Left ventricle myocardium inferior (tissue), 1 donor: ENCODE measurements around the gene SIVA1. TPM values are rescaled to one million over a fixed set of nuclear protein-coding genes. Genes with fewer than 3 reads are reported as not detected.

Experiments
- DNase-seq: peaks from one replicate; pipeline ENCODE4 v3.0.0-alpha.2; 2020
- H3K27ac ChIP-seq: fragments of 200-600 bp; replicated peaks from 2 replicates; pipeline ENCODE4 v1.8.0; 2021
- H3K27me3 ChIP-seq: fragments of 200-600 bp; 2 replicates; pipeline ENCODE4 v1.8.0; 2021; ENCODE audit warnings: low read depth
- H3K36me3 ChIP-seq: fragments of 200-600 bp; 2 replicates; pipeline ENCODE4 v1.8.0; 2021
- H3K4me1 ChIP-seq: fragments of 200-600 bp; 2 replicates; pipeline ENCODE4 v1.8.0; 2021
- H3K4me3 ChIP-seq: fragments of 200-600 bp; 2 replicates; pipeline ENCODE4 v1.8.0; 2021; ENCODE audit warnings: mild to moderate bottlenecking, moderate library complexity
- H3K9me3 ChIP-seq: fragments of 200-600 bp; replicated peaks from 2 replicates; pipeline ENCODE4 v1.8.0; 2021
- intact Hi-C: fragments of 100-400 bp; cut with micrococcal nuclease; formaldehyde crosslinking; loops from one replicate; pipeline ENCODE4 v1.11.0; 2022
- total RNA-seq: library from RNA; stranded (reverse); fragmentation: NEBNext Ultra II Directional; extraction: Animal tissue kit (Norgen Biotek cat#: 25700); gene quantifications from one replicate; pipeline ENCODE4 v1.2.1, GENCODE V29; 2021
- TF ChIP-seq, protein P1 (sequence below): fragments of 200-600 bp; IDR thresholded peaks from 2 replicates; pipeline ENCODE4 v1.8.0; 2021; ENCODE audit warnings: antibody characterized with exemption, mild to moderate bottlenecking, borderline replicate concordance
- donor health status: DM: no; HTN: yes; CAD: no; lungs with severe emphysema.

SIVA1 gene
- total RNA-seq, 1 donor from 2014 or later = 55.6 TPM

DNA sequence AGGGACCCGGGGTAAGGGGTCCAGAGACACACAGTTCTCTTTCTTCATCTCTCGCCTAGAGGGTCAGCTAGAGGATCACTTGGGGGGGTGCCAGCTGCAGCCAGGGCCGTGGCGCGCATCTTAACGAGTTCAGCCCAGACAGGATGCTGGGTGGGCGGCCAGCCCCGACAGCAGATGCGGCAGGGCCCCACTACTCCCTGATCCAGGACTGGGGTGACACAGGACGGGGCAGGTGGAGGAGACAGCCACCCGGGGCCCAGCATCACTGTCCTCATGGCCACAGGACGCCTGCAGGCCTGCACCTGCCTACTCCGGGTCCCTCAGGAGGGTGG is 29.8 kb downstream of the SIVA1 start:
- TF ChIP-seq, protein P1, sequence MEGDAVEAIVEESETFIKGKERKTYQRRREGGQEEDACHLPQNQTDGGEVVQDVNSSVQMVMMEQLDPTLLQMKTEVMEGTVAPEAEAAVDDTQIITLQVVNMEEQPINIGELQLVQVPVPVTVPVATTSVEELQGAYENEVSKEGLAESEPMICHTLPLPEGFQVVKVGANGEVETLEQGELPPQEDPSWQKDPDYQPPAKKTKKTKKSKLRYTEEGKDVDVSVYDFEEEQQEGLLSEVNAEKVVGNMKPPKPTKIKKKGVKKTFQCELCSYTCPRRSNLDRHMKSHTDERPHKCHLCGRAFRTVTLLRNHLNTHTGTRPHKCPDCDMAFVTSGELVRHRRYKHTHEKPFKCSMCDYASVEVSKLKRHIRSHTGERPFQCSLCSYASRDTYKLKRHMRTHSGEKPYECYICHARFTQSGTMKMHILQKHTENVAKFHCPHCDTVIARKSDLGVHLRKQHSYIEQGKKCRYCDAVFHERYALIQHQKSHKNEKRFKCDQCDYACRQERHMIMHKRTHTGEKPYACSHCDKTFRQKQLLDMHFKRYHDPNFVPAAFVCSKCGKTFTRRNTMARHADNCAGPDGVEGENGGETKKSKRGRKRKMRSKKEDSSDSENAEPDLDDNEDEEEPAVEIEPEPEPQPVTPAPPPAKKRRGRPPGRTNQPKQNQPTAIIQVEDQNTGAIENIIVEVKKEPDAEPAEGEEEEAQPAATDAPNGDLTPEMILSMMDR = no peak
- Histone ChIP-seq H3K4me3 (no peak overlapping the region), H3K27me3 (no peaks in the 10 kb centered on the region), H3K9me3 (no peaks in the 10 kb centered on the region), H3K27ac (no peak overlapping the region), H3K36me3 (peaks cover 25% of the 10 kb centered on the region), H3K4me1 (peaks cover 29% of the 10 kb centered on the region)
- intact Hi-C loops = no loop called here
- DNase-seq = no peak

DNA sequence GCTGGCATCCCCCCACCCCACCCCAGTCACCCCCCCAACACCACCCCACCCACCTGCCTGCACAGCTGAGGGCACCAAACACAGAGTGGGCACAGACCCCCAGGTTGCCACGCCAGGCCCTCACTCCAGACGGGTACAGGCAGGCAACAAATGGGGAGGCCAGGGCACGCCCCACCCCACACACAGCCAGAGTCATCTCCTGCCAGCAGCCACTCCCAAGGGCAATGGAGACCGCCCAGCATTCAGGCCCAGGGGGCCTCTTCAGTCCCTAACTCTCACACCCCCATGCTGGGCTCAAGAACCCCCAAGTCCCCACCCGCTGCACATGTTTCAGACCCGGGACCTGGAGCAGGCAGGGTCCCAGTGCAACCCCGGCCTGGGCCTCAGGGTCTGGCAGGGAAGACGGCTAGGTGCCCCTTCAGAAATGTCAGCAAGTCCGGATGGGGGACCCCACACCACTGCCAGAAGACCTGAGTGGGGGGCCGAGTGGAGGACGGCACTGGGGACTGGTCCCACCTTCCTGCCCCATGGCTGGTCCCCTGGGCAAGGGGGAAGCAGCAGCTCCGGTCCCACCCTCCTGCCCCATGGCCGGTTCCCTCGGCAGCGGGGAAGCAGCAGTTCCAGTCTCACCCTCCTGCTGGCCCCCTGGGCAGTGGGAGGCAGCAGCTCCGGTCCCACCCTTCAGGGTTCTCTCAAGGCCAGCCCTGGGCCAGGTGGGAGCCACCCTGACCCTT is 30.7 kb downstream of the SIVA1 start:
- peaks cover 37% of the 10 kb centered on the region for H3K4me1 ChIP-seq
- intact Hi-C loops = no loop called here
- peaks cover 23% of the 10 kb centered on the region for H3K36me3 ChIP-seq
- no peak overlapping the region for H3K27ac ChIP-seq
- no peaks in the 10 kb centered on the region for H3K27me3 ChIP-seq
- DNase-seq = no peak
- H3K4me3 ChIP-seq = no peak overlapping the region
- TF ChIP-seq, protein P1 = no peak
- H3K9me3 ChIP-seq = no peaks in the 10 kb centered on the region

DNA sequence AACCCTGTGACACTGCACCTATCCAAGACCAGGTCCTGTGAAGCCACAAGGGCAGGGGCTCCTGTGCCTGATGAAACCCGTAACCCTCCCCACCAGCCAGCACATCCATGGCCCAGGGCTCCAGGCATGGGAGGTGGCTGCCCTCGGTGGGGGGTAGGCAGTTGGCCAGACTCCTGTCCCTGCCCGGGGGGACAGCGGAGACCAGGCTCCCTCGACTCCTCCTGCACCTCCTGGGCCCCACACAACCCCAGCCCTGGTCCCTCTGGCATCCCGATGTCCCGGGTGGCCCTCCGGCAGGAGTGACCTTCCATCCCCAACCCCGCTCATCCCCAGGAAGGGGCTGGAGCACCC is 31.2 kb downstream of the SIVA1 start:
- TF ChIP-seq, protein P1 = no peak
- Histone ChIP-seq H3K27ac (no peak overlapping the region), H3K27me3 (no peaks in the 10 kb centered on the region), H3K36me3 (peaks cover 25% of the 10 kb centered on the region), H3K4me1 (peaks cover 43% of the 10 kb centered on the region), H3K9me3 (no peaks in the 10 kb centered on the region), H3K4me3 (no peak overlapping the region)
- no peak for DNase-seq
- intact Hi-C loops = no loop called here

DNA sequence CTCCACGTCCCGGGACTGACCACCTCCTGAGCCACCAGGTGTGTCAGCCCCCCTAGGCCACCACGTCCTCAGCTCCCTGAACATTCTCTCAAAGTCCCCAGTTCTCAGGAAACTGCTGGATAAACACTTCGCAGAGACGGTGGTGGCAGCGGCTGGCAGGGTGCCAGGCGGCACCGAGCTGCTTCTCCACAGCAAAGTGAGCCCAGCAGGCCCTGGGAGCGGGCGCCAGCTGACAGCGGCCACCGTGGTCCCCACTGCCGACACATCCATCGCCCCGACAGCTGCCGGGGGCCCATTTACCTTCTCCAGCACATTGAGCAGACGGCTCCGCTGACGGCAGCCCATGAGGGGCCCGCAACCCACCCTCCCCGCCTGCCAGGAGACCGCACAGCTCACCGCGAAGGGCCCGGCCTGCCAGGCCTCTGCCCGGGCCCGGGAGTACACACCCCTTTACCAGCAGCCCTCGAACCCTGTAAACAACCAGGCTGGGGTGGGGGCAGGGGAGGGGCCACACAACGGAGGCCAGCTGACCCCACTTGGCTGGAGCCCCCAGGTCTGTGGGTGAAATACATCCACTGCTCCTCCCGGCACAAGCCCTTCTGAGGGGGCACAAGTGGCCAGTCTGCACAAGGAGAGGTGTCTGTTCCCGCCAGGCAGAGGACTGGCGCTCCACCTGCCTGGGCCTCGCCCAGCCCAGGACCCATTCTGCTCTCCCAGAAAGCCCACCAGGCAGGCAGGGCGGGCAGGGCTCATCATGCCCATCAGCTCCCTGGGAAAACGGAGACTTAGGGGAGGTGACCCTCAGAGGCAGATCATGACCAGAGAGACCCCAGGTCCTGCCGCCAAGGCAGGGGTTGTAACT is 32.1 kb downstream of the SIVA1 start:
- peaks cover 49% of the 10 kb centered on the region for H3K4me1 ChIP-seq
- intact Hi-C loops = no loop called here
- TF ChIP-seq, protein P1 = no peak
- H3K4me3 ChIP-seq = no peak overlapping the region
- no peak for DNase-seq
- no peaks in the 10 kb centered on the region for H3K9me3 ChIP-seq
- H3K36me3 ChIP-seq = peaks cover 26% of the 10 kb centered on the region
- H3K27me3 ChIP-seq = no peaks in the 10 kb centered on the region
- H3K27ac ChIP-seq = no peak overlapping the region

DNA sequence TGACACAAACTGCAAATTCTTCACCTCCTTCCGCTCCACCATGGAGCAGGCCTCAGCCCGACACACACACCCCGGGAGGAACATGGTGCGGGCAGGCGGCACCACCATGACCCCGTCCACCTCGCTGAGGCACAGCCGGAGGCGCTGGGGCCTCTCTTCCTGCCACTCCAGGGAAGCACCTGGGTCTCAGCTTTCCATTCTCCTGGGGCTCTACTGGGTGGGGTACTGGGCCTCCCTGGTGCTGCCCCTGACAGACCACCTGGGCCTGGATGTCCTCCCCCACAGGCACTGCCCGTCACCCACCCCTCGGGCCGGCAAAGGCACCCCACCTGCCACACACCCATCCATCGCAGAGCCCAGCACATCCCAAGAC is 32.7 kb downstream of the SIVA1 start:
- H3K36me3 ChIP-seq = peaks cover 27% of the 10 kb centered on the region

More for the DNA sequence above, 32.7 kb downstream of the SIVA1 start:
- DNase-seq = no peak
- TF ChIP-seq, protein P1 = no peak
- intact Hi-C loops = no loop called here
- Histone ChIP-seq H3K27me3 (no peaks in the 10 kb centered on the region), H3K4me3 (no peak overlapping the region), H3K4me1 (peaks cover 54% of the 10 kb centered on the region), H3K9me3 (no peaks in the 10 kb centered on the region), H3K27ac (no peak overlapping the region)
